CD8-positive, alpha-beta memory T cell (primary cell): ENCODE data around the gene UBE2E1. TPM values are rescaled to one million over a fixed set of nuclear protein-coding genes. Genes with fewer than 3 reads are reported as not detected.
A peak's percentile ranks its signal among the peaks of the same experiment; 100 is the strongest.
"Not testable (repeated sequence)": the region's sequence is repeated elsewhere in the genome, so short reads cannot be mapped to it uniquely, and the experiment has no call there.

Source experiments
- CTCF ChIA-PET: fragments of 350-600 bp; sonication (Branson Sonifier 250); formaldehyde crosslinking; loops from one replicate; lab custom pipeline; 2021; ENCODE audit warnings: antibody characterized with exemption; lab: Charles Lee
- POLR2A ChIA-PET: fragments of 350-600 bp; sonication (Branson Sonifier 250); formaldehyde crosslinking; loops from one replicate; lab custom pipeline; 2021; ENCODE audit warnings: antibody characterized with exemption; lab: Charles Lee
- DNase-seq, 5 donors: peaks; one replicate each; pipeline versions ENCODE4 v3.0.0 to v3.0.0-alpha.2; 2020 to 2022; ENCODE audit warnings: mixed read lengths in 1 of 5
- H3K27ac ChIP-seq: one replicate; pipeline ENCODE4 v1.7.0; 2013; ENCODE audit warnings: low read depth, mild to moderate bottlenecking, low read length, moderate library complexity
- H3K27me3 ChIP-seq: 2 replicates; pipeline ENCODE4 v1.7.0; 2013; ENCODE audit warnings: low read length, mild to moderate bottlenecking; ENCODE audit not compliant: insufficient read depth, poor library complexity, severe bottlenecking
- H3K36me3 ChIP-seq: 2 replicates; pipeline ENCODE4 v1.7.0; 2013; ENCODE audit warnings: mild to moderate bottlenecking, low read length, moderate library complexity; ENCODE audit not compliant: insufficient read depth
- H3K4me1 ChIP-seq: 2 replicates; pipeline ENCODE4 v1.7.0; 2013; ENCODE audit warnings: mild to moderate bottlenecking, low read length, moderate library complexity; ENCODE audit not compliant: insufficient read depth
- H3K4me3 ChIP-seq: 2 replicates; pipeline ENCODE4 v1.7.0; 2013; ENCODE audit warnings: mild to moderate bottlenecking, low read length
- H3K9me3 ChIP-seq: 2 replicates; pipeline ENCODE4 v1.7.0; 2013; ENCODE audit warnings: mild to moderate bottlenecking, low read length
- H3K27ac Mint-ChIP-seq, 8 donors: one replicate each; pipeline ENCODE4 v1.8.0; 2020 to 2021; ENCODE audit warnings: mixed read lengths in 8 of 8, mild to moderate bottlenecking in 6 of 8, inconsistent platforms in 3 of 8, moderate library complexity in 3 of 8
- H3K27me3 Mint-ChIP-seq, 2 donors: one replicate each; pipeline ENCODE4 v1.8.0; 2020 to 2021; ENCODE audit warnings: mixed read lengths in 2 of 2, mild to moderate bottlenecking in 1 of 2, moderate library complexity in 1 of 2
- H3K36me3 Mint-ChIP-seq, 3 donors: one replicate each; pipeline ENCODE4 v1.8.0; 2020 to 2021; ENCODE audit warnings: mixed read lengths in 3 of 3, inconsistent platforms in 1 of 3, mild to moderate bottlenecking in 1 of 3
- H3K4me1 Mint-ChIP-seq, 3 donors: one replicate each; pipeline ENCODE4 v1.8.0; 2020 to 2021; ENCODE audit warnings: mixed read lengths in 3 of 3, inconsistent platforms in 1 of 3, mild to moderate bottlenecking in 1 of 3
- H3K4me3 Mint-ChIP-seq, 7 donors: one replicate each; pipeline ENCODE4 v1.8.0; 2020 to 2021; ENCODE audit warnings: mixed read lengths in 7 of 7, mild to moderate bottlenecking in 6 of 7, moderate library complexity in 4 of 7, inconsistent platforms in 2 of 7
- H3K9me3 Mint-ChIP-seq, 5 donors: one replicate each; pipeline ENCODE4 v1.8.0; 2020 to 2022; ENCODE audit warnings: mixed read lengths in 5 of 5, mild to moderate bottlenecking in 3 of 5, moderate library complexity in 2 of 5, inconsistent platforms in 1 of 5
- polyA plus RNA-seq: library from polyadenylated mRNA; unstranded; fragments of 300-500 nt; fragmentation: Illumina TruSeq; gene quantifications from one replicate; pipeline ENCODE4 v1.2.3, GENCODE V29; 2021
- total RNA-seq, 2 experiments: library from RNA; stranded (reverse); gene quantifications; one replicate each; pipeline ENCODE4 v1.2.3, GENCODE V29; 2021

Gene UBE2E1
- total and polyA plus RNA-seq, 3 experiments from 2014 or later, result 8.1 to 50.7 (median 50.1) TPM

- Mint-ChIP-seq H3K4me1 (peaks cover 52 to 83% (median 81%) of the 10 kb centered on the region in 3 donors), H3K27me3 (no peaks in the 10 kb centered on the region), H3K27ac (peak overlapping the region in 4 of 8 donors; percentile 28 to 83 (median 61)), H3K4me3 (no peak overlapping the region), H3K36me3 (peaks cover 0 to 23% (median 10%) of the 10 kb centered on the region in 3 donors), H3K9me3 (no peaks in the 10 kb centered on the region)
- no peak for DNase-seq
- Histone ChIP-seq H3K27me3 (no peaks in the 10 kb centered on the region), H3K4me1 (peaks cover 17% of the 10 kb centered on the region), H3K27ac (no peak overlapping the region), H3K9me3 (no peaks in the 10 kb centered on the region), H3K4me3 (no peak overlapping the region), H3K36me3 (no peaks in the 10 kb centered on the region)
- CTCF ChIA-PET, result no interaction called here
- POLR2A ChIA-PET, result no interaction called here
Observed at GRCh38 chr3:23863060-23863459, 57.3 kb downstream of the UBE2E1 start.

GRCh38 chr3:23864931-23865330 lies 59.2 kb downstream of the UBE2E1 start:
- no peak overlapping the region for H3K4me3 Mint-ChIP-seq
- Histone ChIP-seq H3K4me1 (peaks cover 4% of the 10 kb centered on the region), H3K9me3 (no peaks in the 10 kb centered on the region), H3K36me3 (no peaks in the 10 kb centered on the region), H3K27me3 (no peaks in the 10 kb centered on the region), H3K27ac (no peak overlapping the region), H3K4me3 (no peak overlapping the region)
- H3K27ac Mint-ChIP-seq, result no peak overlapping the region
- H3K36me3 Mint-ChIP-seq, result peaks cover 0 to 23% (median 10%) of the 10 kb centered on the region in 3 donors
- DNase-seq, result no peak
- no peaks in the 10 kb centered on the region for H3K9me3 Mint-ChIP-seq
- peaks cover 43 to 75% (median 73%) of the 10 kb centered on the region in 3 donors for H3K4me1 Mint-ChIP-seq
- H3K27me3 Mint-ChIP-seq, result no peaks in the 10 kb centered on the region
- CTCF ChIA-PET, result no interaction called here
- POLR2A ChIA-PET, result no interaction called here

GRCh38 chr3:23865595-23866396 lies 60.0 kb downstream of the UBE2E1 start:
- H3K27me3 ChIP-seq, result no peaks in the 10 kb centered on the region
- H3K36me3 ChIP-seq, result no peaks in the 10 kb centered on the region
- H3K9me3 Mint-ChIP-seq, result no peaks in the 10 kb centered on the region
- CTCF ChIA-PET, result no interaction called here
- DNase-seq, result no peak
- no peak overlapping the region for H3K4me3 ChIP-seq
- POLR2A ChIA-PET, result no interaction called here
- H3K27ac ChIP-seq, result no peak overlapping the region
- peaks cover 4% of the 10 kb centered on the region for H3K4me1 ChIP-seq
- H3K27ac Mint-ChIP-seq, result peak overlapping the region in 5 of 8 donors; percentile 0 to 78 (median 52)
- no peaks in the 10 kb centered on the region for H3K9me3 ChIP-seq
- H3K36me3 Mint-ChIP-seq, result peaks cover 0 to 23% (median 10%) of the 10 kb centered on the region in 3 donors
- H3K4me3 Mint-ChIP-seq, result no peak overlapping the region
- H3K4me1 Mint-ChIP-seq, result peaks cover 41 to 70% (median 64%) of the 10 kb centered on the region in 3 donors
- H3K27me3 Mint-ChIP-seq, result no peaks in the 10 kb centered on the region

- Histone ChIP-seq H3K36me3 (no peaks in the 10 kb centered on the region), H3K4me1 (peaks cover 4% of the 10 kb centered on the region), H3K27me3 (no peaks in the 10 kb centered on the region), H3K4me3 (no peak overlapping the region), H3K27ac (no peak overlapping the region), H3K9me3 (no peaks in the 10 kb centered on the region)
- ChIA-PET CTCF (no interaction called here), POLR2A (no interaction called here)
- Mint-ChIP-seq H3K9me3 (no peaks in the 10 kb centered on the region), H3K27ac (peak overlapping the region in 3 of 8 donors; percentile 0 to 28 (median 12)), H3K27me3 (no peaks in the 10 kb centered on the region), H3K36me3 (peaks cover 0 to 11% (median 3%) of the 10 kb centered on the region in 3 donors), H3K4me3 (no peak overlapping the region), H3K4me1 (peaks cover 30 to 60% (median 52%) of the 10 kb centered on the region in 3 donors)
- DNase-seq, result no peak
Observed at GRCh38 chr3:23867400-23867799, 61.6 kb downstream of the UBE2E1 start.

- Mint-ChIP-seq H3K36me3 (peaks cover 0 to 11% (median 3%) of the 10 kb centered on the region in 3 donors), H3K9me3 (no peaks in the 10 kb centered on the region), H3K27ac (peak overlapping the region in 2 of 8 donors; percentile 0 to 19), H3K27me3 (no peaks in the 10 kb centered on the region), H3K4me1 (peaks cover 30 to 58% (median 51%) of the 10 kb centered on the region in 3 donors), H3K4me3 (no peak overlapping the region)
- ChIA-PET CTCF (no interaction called here), POLR2A (no interaction called here)
- Histone ChIP-seq H3K27ac (no peak overlapping the region), H3K27me3 (no peaks in the 10 kb centered on the region), H3K4me3 (no peak overlapping the region), H3K4me1 (peaks cover 4% of the 10 kb centered on the region), H3K9me3 (no peaks in the 10 kb centered on the region), H3K36me3 (no peaks in the 10 kb centered on the region)
- DNase-seq, result no peak
Observed at GRCh38 chr3:23867838-23868237, 62.1 kb downstream of the UBE2E1 start.

- Histone ChIP-seq H3K9me3 (no peaks in the 10 kb centered on the region), H3K36me3 (no peaks in the 10 kb centered on the region), H3K4me3 (no peak overlapping the region), H3K27ac (no peak overlapping the region), H3K4me1 (no peaks in the 10 kb centered on the region), H3K27me3 (no peaks in the 10 kb centered on the region)
- peaks cover 0 to 2% (median 0%) of the 10 kb centered on the region in 3 donors for H3K36me3 Mint-ChIP-seq
- ChIA-PET CTCF (no interaction called here), POLR2A (no interaction called here)
- no peak overlapping the region for H3K4me3 Mint-ChIP-seq
- peaks cover 34 to 51% (median 47%) of the 10 kb centered on the region in 3 donors for H3K4me1 Mint-ChIP-seq
- peak overlapping the region in 4 of 8 donors; percentile 15 to 63 (median 26) for H3K27ac Mint-ChIP-seq
- H3K9me3 Mint-ChIP-seq, result no peaks in the 10 kb centered on the region
- no peak for DNase-seq
- H3K27me3 Mint-ChIP-seq, result no peaks in the 10 kb centered on the region
Observed at GRCh38 chr3:23869977-23870662, 64.4 kb downstream of the UBE2E1 start.

GRCh38 chr3:23870663-23871043 lies 64.9 kb downstream of the UBE2E1 start:
- H3K27ac ChIP-seq, H3K4me3 ChIP-seq, H3K4me3 Mint-ChIP-seq, CTCF ChIA-PET, H3K36me3 ChIP-seq, DNase-seq, H3K9me3 Mint-ChIP-seq, H3K4me1 ChIP-seq, POLR2A ChIA-PET, H3K27me3 ChIP-seq, H3K27ac Mint-ChIP-seq, H3K9me3 ChIP-seq, H3K27me3 Mint-ChIP-seq, H3K36me3 Mint-ChIP-seq: not testable (repeated sequence)
- peaks cover 34 to 48% (median 44%) of the 10 kb centered on the region in 3 donors for H3K4me1 Mint-ChIP-seq

GRCh38 chr3:23871361-23871760 lies 65.6 kb downstream of the UBE2E1 start:
- H3K9me3 Mint-ChIP-seq, POLR2A ChIA-PET, H3K27me3 Mint-ChIP-seq, H3K4me3 ChIP-seq, H3K36me3 ChIP-seq, H3K4me1 ChIP-seq, H3K4me3 Mint-ChIP-seq, H3K9me3 ChIP-seq, DNase-seq, H3K27ac Mint-ChIP-seq, H3K27me3 ChIP-seq, H3K36me3 Mint-ChIP-seq, H3K27ac ChIP-seq, CTCF ChIA-PET: not testable (repeated sequence)
- peaks cover 30 to 47% (median 41%) of the 10 kb centered on the region in 3 donors for H3K4me1 Mint-ChIP-seq
